Astrocyte of the spinal cord (primary cell): ENCODE results near the gene RCSD1.

ENCODE experiments used
- DNase-seq: peaks from one replicate; pipeline ENCODE4 v3.0.0; 2011; ENCODE audit warnings: low read depth, low spot score
- H3K4me3 ChIP-seq: 2 replicates; pipeline ENCODE4 v1.5.1; 2011; ENCODE audit warnings: low read depth, mild to moderate bottlenecking, low read length, moderate library complexity
- CTCF ChIP-seq: IDR thresholded peaks from 2 replicates; pipeline ENCODE4 v1.5.1; 2012; ENCODE audit warnings: low read depth, mild to moderate bottlenecking, low read length, inconsistent platforms
- in situ Hi-C: cut with HindIII; loops from 2 replicates; pipeline ENCODE4 v1.10.0; 2017; ENCODE audit warnings: low sequenced_read_pairs

Gene RCSD1

GRCh38 chr1:167698313-167698712, 68.3 kb downstream of the RCSD1 start:
- in situ Hi-C loops: no loop called here
- DNase-seq: no peak
- no peak overlapping the region for H3K4me3 ChIP-seq
- TF ChIP-seq CTCF: no peak

DNA sequence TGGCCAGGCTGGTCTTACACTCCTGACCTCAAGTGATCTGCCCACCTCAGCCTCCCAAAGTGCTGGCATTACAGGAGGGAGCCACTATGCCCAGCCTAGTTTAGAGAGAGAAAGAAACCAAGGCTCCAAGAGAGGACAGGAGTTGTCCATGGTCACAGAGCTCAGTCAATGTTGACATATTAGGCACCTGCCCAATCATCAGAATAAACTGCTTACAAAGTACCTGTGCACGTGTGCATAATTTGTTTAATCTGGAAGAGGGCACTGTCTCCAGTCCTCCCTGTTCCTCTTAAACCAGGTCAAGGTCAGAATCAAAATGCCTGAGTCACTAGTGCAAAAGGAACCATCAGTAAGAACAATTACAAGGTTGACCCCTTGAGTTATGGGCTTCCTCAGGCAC, 71.5 kb downstream of the RCSD1 start:
- H3K4me3 ChIP-seq: no peak overlapping the region
- in situ Hi-C loops: loop anchor here (25.0 kb wide), 1 partner anchor 236 kb away; the partner anchor contains the start of genes DCAF6 and MPC2
- no peak for DNase-seq
- no peak for TF ChIP-seq CTCF

GRCh38 chr1:167703557-167703956, 73.5 kb downstream of the RCSD1 start:
- no peak for TF ChIP-seq CTCF
- DNase-seq: no peak
- no peak overlapping the region for H3K4me3 ChIP-seq
- in situ Hi-C loops: loop anchor here (25.0 kb wide), 1 partner anchor 234 kb away; the partner anchor contains the start of genes DCAF6 and MPC2

DNA sequence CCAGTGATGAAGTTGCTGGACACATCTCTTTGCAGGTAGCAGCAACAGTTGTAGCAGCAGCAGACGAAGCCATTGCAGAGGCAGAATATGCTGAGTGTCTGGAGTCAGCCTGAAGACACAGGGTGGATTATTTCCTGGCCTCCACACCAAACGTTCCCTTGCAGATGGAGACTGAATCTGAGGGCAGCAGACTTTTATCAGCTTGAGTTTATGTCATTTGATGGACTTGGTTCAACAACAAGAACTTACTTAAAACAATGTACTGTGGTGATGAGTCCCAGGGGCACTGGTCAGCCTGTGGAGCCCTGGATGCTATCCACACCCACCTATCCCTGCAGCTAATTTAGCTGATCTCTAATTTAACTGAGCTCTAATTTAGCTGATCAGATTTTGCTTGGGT, 74.7 kb downstream of the RCSD1 start:
- no peak for DNase-seq
- H3K4me3 ChIP-seq: no peak overlapping the region
- in situ Hi-C loops: loop anchor here (25.0 kb wide), 1 partner anchor 233 kb away; the partner anchor contains the start of genes DCAF6 and MPC2
- no peak for TF ChIP-seq CTCF

DNA sequence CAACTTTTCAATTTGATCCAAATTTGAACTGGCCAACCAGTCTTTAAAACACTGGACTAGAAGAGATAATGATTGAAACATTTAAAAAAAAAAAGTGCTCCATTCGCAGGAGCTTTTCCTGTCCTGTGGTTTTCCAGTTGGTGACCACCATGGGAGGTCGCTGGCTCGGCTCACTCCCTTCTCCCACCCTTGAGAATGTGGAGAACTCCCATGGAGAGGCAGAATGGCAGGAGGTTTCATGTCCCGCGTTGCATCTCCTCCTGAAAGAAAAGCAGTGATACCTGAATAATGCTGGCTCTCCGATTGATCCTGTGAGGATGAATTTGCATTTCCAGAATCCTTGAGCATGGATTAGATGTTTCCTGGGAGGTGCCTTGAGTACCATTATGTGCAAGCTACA, 75.2 kb downstream of the RCSD1 start:
- TF ChIP-seq CTCF: no peak
- in situ Hi-C loops: loop anchor here (25.0 kb wide), 1 partner anchor 232 kb away; the partner anchor contains the start of genes DCAF6 and MPC2
- no peak for DNase-seq
- no peak overlapping the region for H3K4me3 ChIP-seq

- no peak for DNase-seq
- no peak for TF ChIP-seq CTCF
- H3K4me3 ChIP-seq: no peak overlapping the region
- in situ Hi-C loops: loop anchor here (25.0 kb wide), 1 partner anchor 231 kb away; the partner anchor contains the start of genes DCAF6 and MPC2
Measured at GRCh38 chr1:167706363-167706762, 76.3 kb downstream of the RCSD1 start.
